ENCODE data around the gene VAMP8. TPM values are rescaled to one million over a fixed set of nuclear protein-coding genes. Genes with fewer than 3 reads are reported as not detected.
"Not testable (repeated sequence)": the region's sequence is repeated elsewhere in the genome, so short reads cannot be mapped to it uniquely, and the experiment has no call there.

Gene VAMP8
- total RNA-seq, 1 experiment from 2014 or later: 0.27 TPM

- DNase-seq (ENCODE audit: low read depth): no peak
These were observed 30.1 kb upstream of the VAMP8 start for GRCh38 chr2:85547089-85547858.

GRCh38 chr2:85547859-85548607 is 29.4 kb upstream of the VAMP8 start:
- peak; percentile 12 for DNase-seq (ENCODE audit: low read depth)

- DNase-seq (ENCODE audit: low read depth): no peak
These were observed 28.8 kb upstream of the VAMP8 start for GRCh38 chr2:85548608-85548900.

GRCh38 chr2:85549095-85549494 is 28.3 kb upstream of the VAMP8 start:
- DNase-seq (ENCODE audit: low read depth): no peak

GRCh38 chr2:85549826-85550225 is 27.6 kb upstream of the VAMP8 start:
- peak; percentile 75 for DNase-seq (ENCODE audit: low read depth)

GRCh38 chr2:85550486-85550885 is 26.9 kb upstream of the VAMP8 start:
- DNase-seq (ENCODE audit: low read depth): no peak

GRCh38 chr2:85551698-85552678 is 25.4 kb upstream of the VAMP8 start:
- peak; percentile 70 for DNase-seq (ENCODE audit: low read depth)

GRCh38 chr2:85553184-85553583 is 24.2 kb upstream of the VAMP8 start:
- DNase-seq (ENCODE audit: low read depth): no peak

- DNase-seq (ENCODE audit: low read depth): no peak
These were observed 22.3 kb upstream of the VAMP8 start for GRCh38 chr2:85554980-85555612.

- DNase-seq (ENCODE audit: low read depth): no peak
These were observed 20.3 kb upstream of the VAMP8 start for GRCh38 chr2:85557130-85557529.

- no peak for DNase-seq (ENCODE audit: low read depth)
These were observed 19.2 kb upstream of the VAMP8 start for GRCh38 chr2:85558160-85558559.

- DNase-seq (ENCODE audit: low read depth): not testable (repeated sequence)
These were observed 17.0 kb upstream of the VAMP8 start for GRCh38 chr2:85560403-85560726.

- no peak for DNase-seq (ENCODE audit: low read depth)
These were observed 16.5 kb upstream of the VAMP8 start for GRCh38 chr2:85560812-85561279.

GRCh38 chr2:85561280-85562212 is 15.8 kb upstream of the VAMP8 start, which contains the start of gene GGCX:
GGCX (minus strand) TSS chr2:85561493; CDS start chr2:85561428, 65 bp downstream.
- peak; percentile 89 for DNase-seq (ENCODE audit: low read depth)

- DNase-seq (ENCODE audit: low read depth): no peak
These were observed 13.2 kb upstream of the VAMP8 start for GRCh38 chr2:85564144-85564563.

GRCh38 chr2:85566265-85566664 is 11.1 kb upstream of the VAMP8 start:
- DNase-seq (ENCODE audit: low read depth): no peak

- no peak for DNase-seq (ENCODE audit: low read depth)
These were observed 1.6 kb upstream of the VAMP8 start for GRCh38 chr2:85575739-85576138.

- DNase-seq (ENCODE audit: low read depth): no peak
These were observed 362 bp upstream of the VAMP8 start for GRCh38 chr2:85577063-85577385.

GRCh38 chr2:85578243-85579180 is 1.1 kb downstream of the VAMP8 start:
- no peak for DNase-seq (ENCODE audit: low read depth)

Measured in M059J (cell line).